Activated naive CD8-positive, alpha-beta T cell treated with anti-CD3 and anti-CD28 coated beads for 36 hours (primary cell): Measurements from ENCODE around the gene WNT6. TPM values are rescaled to one million over a fixed set of nuclear protein-coding genes. Genes with fewer than 3 reads are reported as not detected.
"Not testable (repeated sequence)": the region's sequence is repeated elsewhere in the genome, so short reads cannot be mapped to it uniquely, and the experiment has no call there.

ENCODE experiments used
- DNase-seq: peaks from one replicate; pipeline ENCODE4 v3.0.0; 2021
- H3K27ac Mint-ChIP-seq: one replicate; pipeline ENCODE4 v1.8.0; 2022; ENCODE audit warnings: mild to moderate bottlenecking, moderate library complexity, mixed read lengths
- H3K27me3 Mint-ChIP-seq: one replicate; pipeline ENCODE4 v1.8.0; 2022; ENCODE audit warnings: mild to moderate bottlenecking, mixed read lengths
- H3K36me3 Mint-ChIP-seq: one replicate; pipeline ENCODE4 v1.8.0; 2021; ENCODE audit warnings: mild to moderate bottlenecking, mixed read lengths
- H3K4me1 Mint-ChIP-seq: one replicate; pipeline ENCODE4 v1.8.0; 2021; ENCODE audit warnings: mixed read lengths
- H3K4me3 Mint-ChIP-seq: one replicate; pipeline ENCODE4 v1.8.0; 2022; ENCODE audit warnings: mild to moderate bottlenecking, moderate library complexity, mixed read lengths
- H3K9me3 Mint-ChIP-seq: one replicate; pipeline ENCODE4 v1.8.0; 2022; ENCODE audit warnings: mixed read lengths
- total RNA-seq, 2 experiments: library from RNA; stranded (reverse); gene quantifications; one replicate each; pipeline ENCODE4 v1.2.3, GENCODE V29; 2021

The WNT6 gene
- total RNA-seq, 2 experiments from 2014 or later, result 0.21 TPM; not detected in 1

GRCh38 chr2:218839888-218840287, 19.7 kb upstream of the WNT6 start:
- Mint-ChIP-seq H3K27ac (no peak overlapping the region), H3K9me3 (peaks cover 16% of the 10 kb centered on the region), H3K27me3 (peaks cover 61% of the 10 kb centered on the region), H3K36me3 (no peaks in the 10 kb centered on the region), H3K4me1 (no peaks in the 10 kb centered on the region), H3K4me3 (no peak overlapping the region)
- no peak for DNase-seq

DNA sequence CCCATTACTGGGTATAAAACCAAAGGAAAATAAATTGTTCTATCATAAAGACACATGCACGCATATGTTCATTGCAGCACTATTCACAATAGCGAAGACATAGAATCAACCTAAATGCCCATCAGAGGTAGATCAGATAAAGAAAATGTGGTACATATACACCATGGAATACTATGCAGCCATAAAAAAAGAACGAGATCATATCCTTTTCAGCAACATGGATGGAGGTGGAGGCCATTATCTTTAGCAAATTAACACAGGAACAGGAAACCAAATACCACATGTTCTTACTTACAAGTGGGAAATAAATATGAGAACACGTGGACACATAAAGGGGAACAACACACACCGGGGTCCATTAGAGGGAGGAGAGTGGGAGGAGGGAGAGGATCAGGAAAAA, 15.3 kb upstream of the WNT6 start:
- not testable (repeated sequence) for H3K4me1 Mint-ChIP-seq, H3K9me3 Mint-ChIP-seq, H3K27ac Mint-ChIP-seq, H3K36me3 Mint-ChIP-seq, H3K4me3 Mint-ChIP-seq, DNase-seq
- H3K27me3 Mint-ChIP-seq, result peaks cover 43% of the 10 kb centered on the region

DNA sequence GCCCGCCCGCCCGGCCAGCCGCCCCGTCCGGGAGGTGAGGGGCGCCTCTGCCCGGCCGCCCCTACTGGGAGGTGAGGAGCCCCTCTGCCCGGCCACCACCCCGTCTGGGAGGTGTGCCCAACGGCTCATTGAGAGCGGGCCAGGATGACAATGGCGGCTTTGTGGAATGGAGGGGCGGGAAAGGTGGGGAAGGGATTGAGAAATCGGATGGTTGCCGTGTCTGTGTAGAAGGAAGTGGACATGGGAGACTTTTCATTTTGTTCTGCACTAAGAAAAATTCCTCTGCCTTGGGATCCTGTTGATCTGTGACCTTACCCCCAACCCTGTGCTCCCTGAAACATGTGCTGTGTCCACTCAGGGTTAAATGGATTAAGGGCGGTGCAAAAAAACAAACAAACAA, 12.6 kb upstream of the WNT6 start:
- DNase-seq, H3K27ac Mint-ChIP-seq, H3K9me3 Mint-ChIP-seq, H3K4me1 Mint-ChIP-seq, H3K36me3 Mint-ChIP-seq, H3K4me3 Mint-ChIP-seq: not testable (repeated sequence)
- peaks cover 42% of the 10 kb centered on the region for H3K27me3 Mint-ChIP-seq

- Mint-ChIP-seq H3K27ac (no peak overlapping the region), H3K9me3 (no peaks in the 10 kb centered on the region), H3K27me3 (peaks cover 48% of the 10 kb centered on the region), H3K36me3 (no peaks in the 10 kb centered on the region), H3K4me3 (no peak overlapping the region), H3K4me1 (no peaks in the 10 kb centered on the region)
- no peak for DNase-seq
Measured at GRCh38 chr2:218849721-218850120, 9.9 kb upstream of the WNT6 start.

- H3K27me3 Mint-ChIP-seq, result peaks cover 59% of the 10 kb centered on the region
- no peaks in the 10 kb centered on the region for H3K36me3 Mint-ChIP-seq
- H3K27ac Mint-ChIP-seq, result no peak overlapping the region
- H3K4me1 Mint-ChIP-seq, result no peaks in the 10 kb centered on the region
- no peak for DNase-seq
- H3K4me3 Mint-ChIP-seq, result no peak overlapping the region
- H3K9me3 Mint-ChIP-seq, result no peaks in the 10 kb centered on the region
Measured at GRCh38 chr2:218850796-218851195, 8.8 kb upstream of the WNT6 start.

DNA sequence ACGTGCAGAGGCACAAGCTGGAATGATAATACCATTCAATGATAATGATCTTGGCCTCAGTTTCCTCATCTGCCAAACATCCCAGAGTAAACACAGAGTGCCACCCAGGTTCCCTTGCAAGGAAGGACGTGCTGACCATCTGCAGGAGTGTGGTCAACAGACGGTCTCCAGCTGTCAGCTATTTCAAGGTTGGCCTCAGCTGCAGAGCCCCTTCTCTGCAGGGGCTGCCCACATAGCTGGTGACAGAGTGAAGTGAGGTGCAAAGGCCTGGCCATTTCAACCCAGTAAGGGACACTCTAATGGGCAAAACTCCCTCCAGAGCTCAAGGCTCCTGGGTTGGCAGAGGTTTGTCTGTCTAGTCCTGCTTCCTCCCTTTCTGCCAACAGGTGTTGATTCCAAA, 8.3 kb upstream of the WNT6 start:
- DNase-seq, result no peak
- H3K4me1 Mint-ChIP-seq, result no peaks in the 10 kb centered on the region
- H3K27ac Mint-ChIP-seq, result no peak overlapping the region
- H3K36me3 Mint-ChIP-seq, result no peaks in the 10 kb centered on the region
- H3K27me3 Mint-ChIP-seq, result peaks cover 64% of the 10 kb centered on the region
- H3K9me3 Mint-ChIP-seq, result no peaks in the 10 kb centered on the region
- no peak overlapping the region for H3K4me3 Mint-ChIP-seq

- DNase-seq, result peak; percentile 45
- Mint-ChIP-seq H3K4me3 (no peak overlapping the region), H3K9me3 (no peaks in the 10 kb centered on the region), H3K4me1 (peaks cover 3% of the 10 kb centered on the region), H3K27me3 (peaks cover 75% of the 10 kb centered on the region), H3K36me3 (no peaks in the 10 kb centered on the region), H3K27ac (no peak overlapping the region)
Measured at GRCh38 chr2:218852911-218853667, 6.5 kb upstream of the WNT6 start.

DNA sequence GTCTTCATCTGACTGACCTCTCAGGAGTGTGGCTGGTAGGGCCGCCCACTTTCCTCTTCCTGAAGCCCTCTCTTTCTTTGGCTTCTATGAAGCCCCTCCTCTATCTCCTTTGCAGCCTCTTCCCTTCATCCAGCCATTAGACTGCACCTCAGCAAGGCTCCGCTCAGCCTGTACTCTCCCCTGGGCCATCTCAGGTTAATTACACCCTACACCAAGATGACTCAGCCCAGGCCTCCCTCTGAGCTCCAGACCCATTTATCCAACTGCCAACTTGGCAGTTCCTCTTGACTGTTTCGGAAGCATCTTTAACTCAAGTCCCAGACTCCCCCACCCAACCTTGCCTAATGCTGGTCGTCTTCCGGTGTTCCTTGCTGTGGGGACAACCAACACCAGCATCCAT, 5.8 kb upstream of the WNT6 start:
- peaks cover 3% of the 10 kb centered on the region for H3K4me1 Mint-ChIP-seq
- H3K36me3 Mint-ChIP-seq, result no peaks in the 10 kb centered on the region
- H3K27me3 Mint-ChIP-seq, result peaks cover 82% of the 10 kb centered on the region
- no peak overlapping the region for H3K27ac Mint-ChIP-seq
- no peak for DNase-seq
- H3K9me3 Mint-ChIP-seq, result no peaks in the 10 kb centered on the region
- no peak overlapping the region for H3K4me3 Mint-ChIP-seq

- DNase-seq, result no peak
- Mint-ChIP-seq H3K27me3 (peaks cover 88% of the 10 kb centered on the region), H3K4me1 (peaks cover 3% of the 10 kb centered on the region), H3K9me3 (no peaks in the 10 kb centered on the region), H3K27ac (no peak overlapping the region), H3K4me3 (no peak overlapping the region), H3K36me3 (no peaks in the 10 kb centered on the region)
Measured at GRCh38 chr2:218854860-218855259, 4.7 kb upstream of the WNT6 start.

GRCh38 chr2:218855305-218856166, 4.1 kb upstream of the WNT6 start:
- Mint-ChIP-seq H3K36me3 (no peaks in the 10 kb centered on the region), H3K4me3 (no peak overlapping the region), H3K27ac (no peak overlapping the region), H3K4me1 (peaks cover 9% of the 10 kb centered on the region), H3K9me3 (no peaks in the 10 kb centered on the region), H3K27me3 (peaks cover 89% of the 10 kb centered on the region)
- DNase-seq, result no peak

GRCh38 chr2:218856167-218856895, 3.3 kb upstream of the WNT6 start:
- H3K36me3 Mint-ChIP-seq, result no peaks in the 10 kb centered on the region
- H3K4me3 Mint-ChIP-seq, result no peak overlapping the region
- no peak for DNase-seq
- no peaks in the 10 kb centered on the region for H3K9me3 Mint-ChIP-seq
- H3K27me3 Mint-ChIP-seq, result peaks cover 89% of the 10 kb centered on the region
- H3K4me1 Mint-ChIP-seq, result peaks cover 13% of the 10 kb centered on the region
- no peak overlapping the region for H3K27ac Mint-ChIP-seq

DNA sequence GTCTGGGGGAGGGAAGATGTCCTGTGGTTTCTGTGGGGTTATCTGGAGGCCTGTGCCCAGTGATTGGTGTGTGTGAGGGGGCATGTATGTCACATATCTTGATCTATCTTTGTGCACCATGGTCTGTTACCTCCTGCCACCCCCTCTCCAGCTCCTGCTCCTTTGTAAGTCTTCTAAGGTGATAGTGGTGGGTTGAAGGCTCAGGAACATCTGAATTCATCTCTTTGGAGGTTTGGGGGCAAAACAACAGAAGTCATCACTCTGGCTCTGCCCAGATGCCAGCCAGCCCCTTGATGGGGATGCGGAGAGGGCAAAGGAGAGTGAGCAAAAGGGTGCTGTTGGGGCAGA, 2.7 kb upstream of the WNT6 start:
- H3K9me3 Mint-ChIP-seq, result no peaks in the 10 kb centered on the region
- DNase-seq, result no peak
- no peak overlapping the region for H3K4me3 Mint-ChIP-seq
- peaks cover 89% of the 10 kb centered on the region for H3K27me3 Mint-ChIP-seq
- no peaks in the 10 kb centered on the region for H3K36me3 Mint-ChIP-seq
- peaks cover 15% of the 10 kb centered on the region for H3K4me1 Mint-ChIP-seq
- H3K27ac Mint-ChIP-seq, result no peak overlapping the region

DNA sequence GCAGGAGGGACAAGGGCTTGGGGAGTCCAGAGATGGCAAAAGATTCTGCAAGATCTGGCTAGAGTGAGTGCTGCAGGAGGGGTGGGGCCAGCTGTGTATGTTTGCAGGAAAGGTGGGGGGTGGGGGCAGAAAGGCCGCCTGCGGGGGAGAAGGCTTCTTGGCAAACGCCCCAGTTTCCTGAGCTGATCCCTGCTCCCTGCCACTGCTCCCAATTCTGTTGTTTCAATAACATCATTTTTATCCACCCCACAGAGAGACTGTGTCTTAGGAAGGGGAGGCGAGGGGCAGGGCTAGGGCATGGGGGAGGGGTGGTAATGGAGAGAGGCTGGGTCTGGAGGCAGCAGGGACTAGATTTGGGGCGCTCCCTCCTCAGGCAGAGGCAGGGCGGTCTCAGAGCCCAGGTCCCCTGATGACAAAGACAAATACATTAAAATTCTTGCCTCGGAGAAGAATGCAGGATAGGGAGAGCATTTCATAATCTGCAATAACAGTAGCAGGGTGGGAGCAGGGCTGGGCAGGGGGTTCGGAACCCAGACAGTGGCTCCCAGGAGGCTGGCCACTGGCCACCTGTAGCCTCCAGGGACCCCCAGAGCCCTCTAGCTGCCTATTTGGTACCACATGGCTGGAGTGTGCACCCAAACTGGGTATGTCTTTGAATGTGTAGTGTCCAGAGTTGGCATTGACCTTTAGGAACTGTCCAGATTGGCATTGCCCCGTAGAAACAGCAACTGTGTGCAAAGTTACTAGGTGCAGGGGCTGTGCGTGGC, 2.1 kb upstream of the WNT6 start:
- Mint-ChIP-seq H3K27ac (no peak overlapping the region), H3K4me1 (peaks cover 15% of the 10 kb centered on the region), H3K9me3 (no peaks in the 10 kb centered on the region), H3K4me3 (no peak overlapping the region), H3K27me3 (peaks cover 93% of the 10 kb centered on the region), H3K36me3 (no peaks in the 10 kb centered on the region)
- no peak for DNase-seq

- H3K27me3 Mint-ChIP-seq, result peaks cover 92% of the 10 kb centered on the region
- peaks cover 15% of the 10 kb centered on the region for H3K4me1 Mint-ChIP-seq
- DNase-seq, result no peak
- no peak overlapping the region for H3K27ac Mint-ChIP-seq
- H3K36me3 Mint-ChIP-seq, result no peaks in the 10 kb centered on the region
- no peak overlapping the region for H3K4me3 Mint-ChIP-seq
- no peaks in the 10 kb centered on the region for H3K9me3 Mint-ChIP-seq
Measured at GRCh38 chr2:218858138-218858445, 1.5 kb upstream of the WNT6 start.
